Transverse colon (tissue), 4 donors: ENCODE results near the gene ANKS1B. TPM values are rescaled to one million over a fixed set of nuclear protein-coding genes. Genes with fewer than 3 reads are reported as not detected.

ENCODE experiments used
- DNase-seq: peaks from one replicate; pipeline ENCODE4 v3.0.0-alpha.2; 2019
- H3K27ac ChIP-seq, 4 donors: fragments of 200-600 bp; sonication (generic); 2 replicates each; pipeline ENCODE4 v1.5.1; 2016 to 2018; ENCODE audit warnings: inconsistent platforms in 4 of 4
- H3K27me3 ChIP-seq: fragments of 200-600 bp; sonication (generic); 2 replicates; pipeline ENCODE4 v1.5.1; 2017; ENCODE audit warnings: inconsistent platforms
- H3K36me3 ChIP-seq, 4 donors: fragments of 200-600 bp; sonication (generic); 2 replicates each; pipeline ENCODE4 v1.5.1; 2017 to 2019; ENCODE audit warnings: inconsistent platforms in 4 of 4
- H3K4me1 ChIP-seq, 4 donors: fragments of 200-600 bp; sonication (generic); 2 replicates each; pipeline ENCODE4 v1.5.1; 2017 to 2020; ENCODE audit warnings: inconsistent platforms in 4 of 4
- H3K4me3 ChIP-seq, 4 donors: fragments of 200-600 bp; sonication (generic); 1 replicate in 1 of 4; 2 replicates in 3 of 4; pipeline versions ENCODE4 v1.5.1 to v1.6.1; 2017 to 2019; ENCODE audit warnings: inconsistent platforms in 4 of 4
- H3K9me3 ChIP-seq, 2 donors: fragments of 200-600 bp; sonication (generic); 2 replicates each; pipeline ENCODE4 v1.5.1; 2017 to 2019; ENCODE audit warnings: inconsistent platforms in 2 of 2
- CTCF ChIP-seq, 5 experiments: fragments of 200-600 bp in 3 of 5; fragments of 450-650 bp in 2 of 5; sonication (generic) in 3 of 5; IDR thresholded peaks; 1 replicate in 2 of 5; 2 replicates in 3 of 5; pipeline ENCODE4 v1.5.1; 2016 to 2017; ENCODE audit warnings: antibody characterized with exemption in 5 of 5, inconsistent platforms in 3 of 5, mild to moderate bottlenecking in 2 of 5, moderate library complexity in 1 of 5
- EP300 ChIP-seq: sonication (generic); formaldehyde crosslinking; IDR thresholded peaks from one replicate; pipeline ENCODE4 v1.6.1; 2017; ENCODE audit warnings: antibody characterized with exemption, low read depth
- POLR2A ChIP-seq: fragments of 450-650 bp; IDR thresholded peaks from one replicate; pipeline ENCODE4 v1.6.1; 2016; ENCODE audit warnings: antibody characterized with exemption, mild to moderate bottlenecking, moderate library complexity
- POLR2AphosphoS5 ChIP-seq, 3 donors: sonication (generic); formaldehyde crosslinking; IDR thresholded peaks; one replicate each; pipeline ENCODE4 v1.6.1; 2016; ENCODE audit warnings: antibody characterized with exemption in 3 of 3
- WGBS, 2 donors: methylation state at CpG; one replicate each; pipeline ENCODE4 v1.1.5; 2018; ENCODE audit warnings: low coverage in 1 of 2; 5-methylcytosine and 5-hydroxymethylcytosine counted together
- in situ Hi-C, 4 donors: fragments of 200-750 bp; cut with MboI; loops; one replicate each; pipeline versions ENCODE4 v1.15.0 to v1.15.1; 2017; ENCODE audit warnings: low sequenced_read_pairs in 3 of 4, low pct_ligation_motif_present in 1 of 4, low pct_unique_long_range_greater_than_20kb in 1 of 4
- intact Hi-C: fragments of 100-400 bp; cut with DNase I; formaldehyde crosslinking; loops from one replicate; pipeline ENCODE4 v1.15.1; 2023; ENCODE audit warnings: low total_unique reads
- total RNA-seq, 4 donors: library from RNA; depleted of rRNA; stranded (reverse); fragments of >200 nt; gene quantifications; one replicate each; pipeline ENCODE4 v1.1.0, GENCODE V29; 2016

Gene ANKS1B
- total RNA-seq, 4 donors from 2014 or later, result 1.4 to 6.4 (median 3.5) TPM; not detected in 1

- intact Hi-C loops, result no loop called here
- no peak for DNase-seq
- in situ Hi-C loops, result no loop called here
- Histone ChIP-seq H3K27me3 (peaks cover 69% of the 10 kb centered on the region), H3K9me3 (no peaks in the 10 kb centered on the region), H3K4me1 (peaks cover 0 to 7% (median 3%) of the 10 kb centered on the region in 4 donors), H3K27ac (no peak overlapping the region), H3K36me3 (no peaks in the 10 kb centered on the region), H3K4me3 (peak overlapping the region in 2 of 4 donors; percentile 11 to 38)
- WGBS, 2 donors, result 4% methylated on average over 82 of the region's 96 CpGs; no CpG with 5 or more reads in 1 of the 2 donors
- TF ChIP-seq POLR2A (no peak), POLR2AphosphoS5 (IDR thresholded peaks at IDR 0.05) (no peak), EP300 (no peak), CTCF (IDR thresholded peaks at IDR 0.05) (no peak)
Measured at GRCh38 chr12:98894412-98895085, 1090.2 kb downstream of the ANKS1B start.

- Histone ChIP-seq H3K4me1 (peaks cover 0 to 7% (median 3%) of the 10 kb centered on the region in 4 donors), H3K4me3 (no peak overlapping the region), H3K27ac (no peak overlapping the region), H3K27me3 (peaks cover 69% of the 10 kb centered on the region), H3K9me3 (no peaks in the 10 kb centered on the region), H3K36me3 (no peaks in the 10 kb centered on the region)
- intact Hi-C loops (no loop called here), in situ Hi-C loops (no loop called here)
- WGBS, 2 donors, result 20% methylated on average over 17 to 27 of the region's 27 CpGs
- no peak for TF ChIP-seq EP300
- TF ChIP-seq CTCF (IDR thresholded peaks at IDR 0.05), result no peak
- TF ChIP-seq POLR2AphosphoS5 (IDR thresholded peaks at IDR 0.05), result no peak
- TF ChIP-seq POLR2A, result no peak
- no peak for DNase-seq
Measured at GRCh38 chr12:98893675-98894411, 1090.9 kb downstream of the ANKS1B start.

GRCh38 chr12:98893126-98893674, 1091.5 kb downstream of the ANKS1B start:
- WGBS, 2 donors, result 32 to 33% methylated on average over 9 to 11 of the region's 11 CpGs
- H3K27me3 ChIP-seq, result peaks cover 65% of the 10 kb centered on the region
- in situ Hi-C loops, result no loop called here

More at GRCh38 chr12:98893126-98893674, 1091.5 kb downstream of the ANKS1B start:
- Histone ChIP-seq H3K9me3 (no peaks in the 10 kb centered on the region), H3K36me3 (no peaks in the 10 kb centered on the region), H3K27ac (no peak overlapping the region), H3K4me1 (peaks cover 0 to 7% (median 3%) of the 10 kb centered on the region in 4 donors), H3K4me3 (no peak overlapping the region)
- DNase-seq, result no peak
- intact Hi-C loops, result no loop called here
- TF ChIP-seq POLR2A (no peak), EP300 (no peak), POLR2AphosphoS5 (IDR thresholded peaks at IDR 0.05) (no peak), CTCF (IDR thresholded peaks at IDR 0.05) (no peak)
